NCI-H748 (cell line): ENCODE results near the gene TSPAN17.

Experiments
- DNase-seq: peaks from one replicate; lab custom pipeline; 2025; ENCODE audit not compliant: unreplicated experiment; lab: John Stamatoyannopoulos, UW

TSPAN17 gene

GRCh38 chr5:176620333-176620981 lies 26.8 kb upstream of the TSPAN17 start:
- DNase-seq, result peak; percentile 14

DNA sequence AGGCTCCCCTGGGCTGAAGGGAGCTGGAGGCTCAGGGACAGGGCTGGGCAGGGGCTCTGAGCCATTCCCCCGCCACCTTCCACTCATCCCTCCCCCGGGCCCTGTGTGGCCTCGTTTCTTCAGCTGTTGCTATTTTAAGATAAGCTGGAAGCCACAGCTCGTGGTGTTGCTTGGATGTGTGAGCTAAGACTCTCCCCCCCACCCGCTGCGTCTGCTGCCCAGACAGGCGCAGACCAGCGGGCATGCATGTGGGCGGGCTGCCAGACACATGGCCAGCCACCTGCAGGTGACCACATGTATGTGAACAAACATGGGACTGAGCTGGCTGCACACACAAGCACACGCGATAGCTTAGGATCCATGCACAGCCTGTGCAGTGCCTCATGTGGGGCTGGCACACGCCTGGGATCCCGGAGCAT lies 25.6 kb upstream of the TSPAN17 start:
- DNase-seq, result no peak

DNA sequence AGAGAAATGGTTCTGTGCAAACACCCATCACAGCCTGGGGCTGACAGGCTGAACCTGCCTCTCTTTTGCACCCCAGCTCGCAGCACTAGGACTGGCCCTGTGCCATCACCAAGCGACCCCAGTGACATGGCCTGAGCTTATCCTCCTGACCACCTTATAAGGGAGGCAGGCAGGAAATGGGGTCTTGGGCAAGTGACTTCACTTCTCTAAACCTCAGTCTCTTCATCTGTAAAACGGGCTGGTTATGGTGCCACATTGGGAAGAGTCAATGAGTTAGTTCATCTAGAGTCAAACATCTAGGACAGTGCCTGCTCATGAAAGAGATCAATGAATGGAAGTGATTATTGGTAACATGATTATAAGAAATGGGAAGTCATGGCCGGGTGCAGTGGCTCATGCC lies 23.1 kb upstream of the TSPAN17 start:
- no peak for DNase-seq

DNA sequence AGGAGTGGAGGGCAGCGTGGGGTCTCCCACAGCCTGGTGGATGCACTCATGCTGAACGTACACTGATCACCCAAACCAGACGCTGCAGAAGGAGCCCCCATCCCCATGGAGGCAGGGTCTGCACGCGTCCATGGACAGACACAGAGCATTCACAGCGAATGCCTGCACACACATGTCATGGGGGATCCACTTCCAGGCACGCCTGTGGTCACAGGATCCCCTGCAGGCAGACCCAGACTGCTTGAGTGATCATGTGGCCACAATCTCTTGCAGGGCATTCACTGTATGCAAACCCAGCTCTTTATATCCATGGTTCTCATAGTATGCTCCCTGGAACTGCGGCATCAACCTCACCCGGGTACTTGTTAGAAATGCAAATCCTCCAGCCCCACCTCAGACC lies 22.3 kb upstream of the TSPAN17 start:
- no peak for DNase-seq

GRCh38 chr5:176625512-176625911 lies 21.8 kb upstream of the TSPAN17 start:
- no peak for DNase-seq

- no peak for DNase-seq
Measured at GRCh38 chr5:176625966-176626875, 21.1 kb upstream of the TSPAN17 start.

- DNase-seq, result peak; percentile 14
Measured at GRCh38 chr5:176626876-176627236, 20.4 kb upstream of the TSPAN17 start.

DNA sequence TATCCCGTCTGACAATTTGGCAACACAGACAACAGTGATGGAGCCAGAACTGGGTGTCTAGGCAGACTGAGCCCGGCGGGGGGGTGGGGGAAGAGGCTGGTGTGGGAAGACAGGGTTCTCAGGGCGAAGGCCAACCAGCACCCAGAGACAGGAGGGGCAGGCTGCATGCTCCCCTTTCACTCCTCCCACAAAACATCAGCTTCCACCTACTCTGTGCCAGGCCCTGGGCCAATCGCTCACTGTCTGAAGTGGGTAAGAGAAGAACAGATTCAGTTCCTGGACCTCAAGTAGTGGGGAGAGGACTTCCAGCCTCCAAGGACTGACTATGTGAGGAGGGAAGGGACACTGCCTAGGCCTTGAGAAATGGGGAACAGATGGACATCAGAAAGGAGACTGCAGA lies 19.7 kb upstream of the TSPAN17 start:
- no peak for DNase-seq

DNA sequence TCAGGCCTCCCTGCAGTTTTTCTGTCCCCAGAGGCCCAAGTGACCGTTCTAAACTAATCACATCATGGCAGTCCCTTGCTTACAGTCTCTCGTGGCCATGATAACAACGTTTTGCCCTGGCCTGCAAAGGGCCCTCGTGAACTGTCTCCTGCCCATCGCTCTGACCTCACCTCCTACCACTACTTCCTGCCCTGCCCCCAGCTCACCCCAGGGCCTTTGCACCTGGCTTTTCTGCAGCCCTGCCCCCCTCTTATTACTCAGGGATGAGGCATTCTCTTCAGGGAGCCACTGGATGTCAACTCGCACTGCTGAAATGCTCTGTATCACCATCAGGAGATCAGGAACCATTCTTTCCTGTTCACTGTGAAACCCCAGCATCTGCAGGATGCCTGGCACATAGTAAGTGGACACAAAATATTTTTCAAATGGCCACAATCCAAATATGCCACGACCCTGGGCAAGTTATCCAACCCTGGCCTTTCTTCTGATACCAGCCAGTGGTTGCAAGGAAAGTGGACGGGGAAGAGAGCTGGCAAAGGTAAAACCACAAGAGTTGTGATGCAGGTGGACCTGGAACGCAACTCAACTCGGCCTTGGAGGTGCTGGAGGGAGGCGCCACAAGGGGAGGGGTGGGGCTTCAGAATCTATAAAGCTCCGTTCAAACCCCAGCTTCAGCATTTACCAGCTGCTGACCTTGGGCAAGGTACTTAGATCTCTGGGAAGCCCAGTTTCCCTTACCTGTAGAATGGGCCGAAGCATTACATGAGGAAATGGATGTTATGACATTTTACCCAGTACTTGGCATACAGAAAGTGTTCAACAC lies 18.7 kb upstream of the TSPAN17 start:
- DNase-seq, result no peak

DNA sequence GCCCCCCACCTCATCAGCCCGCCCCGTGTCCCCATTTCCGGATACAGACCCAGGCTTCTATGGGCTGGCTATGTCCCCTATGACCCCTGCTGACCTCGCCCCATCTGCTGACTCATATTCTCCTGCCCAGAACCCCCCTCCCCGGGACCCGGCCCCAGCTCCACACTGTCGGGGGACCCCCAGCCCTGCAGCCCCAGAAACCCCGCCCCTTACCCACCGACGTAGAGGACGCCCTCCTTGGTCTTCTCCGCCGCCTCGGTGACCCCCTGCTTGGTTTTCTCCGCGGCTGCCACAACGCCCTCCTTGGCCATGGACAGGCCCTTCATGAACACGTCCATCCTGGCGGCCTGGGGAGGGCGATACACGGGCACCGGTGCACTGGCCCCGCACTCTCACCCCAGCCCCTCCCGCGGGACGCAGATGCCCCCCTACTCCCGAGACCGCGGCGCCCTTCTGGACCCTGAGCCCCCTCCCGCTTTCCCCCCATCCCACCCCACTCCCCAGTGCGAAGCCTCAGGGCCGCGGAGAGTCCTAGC lies 17.9 kb upstream of the TSPAN17 start:
- no peak for DNase-seq

GRCh38 chr5:176629853-176630680 lies 17.2 kb upstream of the TSPAN17 start, which contains the start of the genes EIF4E1B and SNCB:
EIF4E1B (plus strand) TSS chr5:176630675; CDS start chr5:176642788, 12,113 bp downstream.
SNCB (minus strand) TSS chr5:176630534; CDS start chr5:176629654, 880 bp downstream.
- peak; percentile 73 for DNase-seq

DNA sequence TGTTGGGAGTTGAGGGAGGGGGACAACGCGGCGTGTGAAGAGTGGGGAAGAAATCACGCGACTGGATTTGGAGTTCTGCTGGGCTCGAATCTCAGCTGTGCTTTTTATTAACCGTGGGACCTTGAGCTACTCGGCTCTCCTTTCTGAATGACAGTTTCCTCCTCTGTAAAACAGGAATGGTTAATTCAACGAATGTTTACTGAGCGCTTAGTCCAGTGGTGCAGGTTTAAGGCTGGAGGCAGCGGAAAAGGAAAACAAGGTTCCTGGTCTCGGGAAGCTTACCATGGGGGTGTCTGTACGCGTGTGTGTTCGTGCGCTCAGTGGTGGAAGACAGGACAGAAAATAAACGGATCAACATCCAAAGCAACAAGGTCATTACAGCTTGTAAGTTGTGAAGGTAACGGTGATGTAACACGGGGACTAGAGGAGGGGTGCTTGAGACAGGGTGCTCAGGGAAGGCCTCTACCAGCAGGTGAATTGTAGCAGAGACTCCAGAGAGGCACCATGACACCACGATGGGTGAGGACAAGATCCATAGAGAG lies 16.5 kb upstream of the TSPAN17 start:
- peak; percentile 65 for DNase-seq

DNA sequence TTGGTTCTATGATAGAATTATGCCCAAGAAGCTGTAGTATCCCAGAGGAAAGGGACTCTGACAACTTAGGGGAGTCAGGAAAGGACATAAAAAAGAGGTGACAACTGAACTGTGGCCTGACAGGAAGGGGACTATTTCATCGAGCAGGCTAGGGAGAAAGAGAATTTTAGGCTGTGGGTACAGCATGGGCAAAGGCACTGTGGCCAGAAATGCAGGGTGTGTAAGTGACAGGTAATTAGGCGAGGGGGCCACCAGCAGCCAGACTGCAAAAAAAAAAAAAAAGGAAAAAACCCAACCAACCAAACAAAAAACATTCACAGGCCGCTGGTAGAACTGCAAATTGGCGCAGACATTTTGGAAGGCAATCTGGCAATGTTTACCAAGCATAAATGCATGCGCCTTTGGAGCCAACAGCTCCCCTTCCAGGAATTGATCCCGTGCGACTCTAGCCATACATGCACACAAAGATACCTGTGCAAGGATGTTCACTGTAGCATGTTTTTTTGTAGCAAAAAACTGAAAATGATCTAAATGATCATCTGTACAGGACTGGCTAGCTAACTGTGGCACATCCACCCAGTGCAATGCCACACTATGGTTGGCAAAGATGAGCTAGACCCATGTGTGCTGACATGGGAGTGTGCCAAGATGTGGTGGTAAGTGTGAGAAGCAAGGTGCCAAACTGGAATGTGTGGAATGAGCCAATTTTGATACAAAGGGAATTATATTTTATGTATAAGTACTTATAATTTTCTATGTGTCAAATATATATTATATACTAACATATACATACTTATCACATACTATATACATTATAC lies 15.7 kb upstream of the TSPAN17 start:
- DNase-seq, result no peak

DNA sequence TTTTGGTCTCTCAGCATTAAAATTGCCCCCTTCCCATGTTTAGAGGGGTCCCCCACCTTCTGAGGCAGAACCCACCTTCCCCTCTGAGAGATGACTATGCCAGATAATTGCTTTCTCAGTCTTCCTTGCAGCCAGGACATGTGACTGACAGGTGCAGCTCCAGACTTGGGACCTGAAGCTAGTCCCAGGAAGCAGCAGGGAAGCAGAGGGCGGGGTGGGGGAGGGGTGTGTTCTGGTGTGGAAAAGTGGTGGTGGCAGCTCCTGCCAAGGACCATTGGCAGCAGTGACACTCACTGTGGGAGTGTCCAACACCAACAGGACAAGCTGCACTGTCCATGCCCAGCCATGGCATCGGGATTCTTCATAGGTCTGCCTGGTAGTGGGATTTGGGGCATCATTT lies 14.5 kb upstream of the TSPAN17 start:
- DNase-seq, result no peak

- DNase-seq, result no peak
Measured at GRCh38 chr5:176633598-176633997, 13.7 kb upstream of the TSPAN17 start.

- DNase-seq, result no peak
Measured at GRCh38 chr5:176636426-176636825, 10.9 kb upstream of the TSPAN17 start.

GRCh38 chr5:176637556-176637955 lies 9.7 kb upstream of the TSPAN17 start:
- DNase-seq, result no peak

DNA sequence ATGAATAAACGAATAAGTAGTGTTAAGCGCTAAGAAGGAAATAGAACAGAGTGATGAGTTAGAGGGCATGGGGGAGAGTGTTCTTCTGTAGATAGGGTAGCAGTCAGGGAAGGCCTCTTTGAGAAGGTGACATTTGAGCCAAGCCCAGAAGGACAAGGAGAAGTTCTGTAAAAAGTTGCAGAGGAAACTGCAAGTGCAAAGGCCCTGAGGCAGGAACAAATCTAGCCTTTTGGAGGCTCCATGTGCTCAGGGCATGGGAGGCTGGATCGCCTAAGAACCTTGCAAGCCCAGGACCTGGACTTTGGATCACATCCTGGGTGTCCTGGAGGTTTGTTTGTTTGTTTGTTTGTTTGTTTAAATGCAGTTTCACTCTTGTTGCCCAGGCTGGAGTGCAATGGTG lies 8.8 kb upstream of the TSPAN17 start:
- DNase-seq, result no peak

GRCh38 chr5:176639208-176639607 lies 8.1 kb upstream of the TSPAN17 start:
- DNase-seq, result no peak
